GM18858 (cell line): ENCODE data around the gene FCGR3A.
"Not testable (repeated sequence)": the region's sequence is repeated elsewhere in the genome, so short reads cannot be mapped to it uniquely, and the experiment has no call there.

Experiments used
- ATAC-seq: cut with Tn5 transposase; IDR thresholded peaks from one replicate; pipeline ENCODE4 v1.9.1; 2021; ENCODE audit not compliant: unreplicated experiment

FCGR3A gene

DNA sequence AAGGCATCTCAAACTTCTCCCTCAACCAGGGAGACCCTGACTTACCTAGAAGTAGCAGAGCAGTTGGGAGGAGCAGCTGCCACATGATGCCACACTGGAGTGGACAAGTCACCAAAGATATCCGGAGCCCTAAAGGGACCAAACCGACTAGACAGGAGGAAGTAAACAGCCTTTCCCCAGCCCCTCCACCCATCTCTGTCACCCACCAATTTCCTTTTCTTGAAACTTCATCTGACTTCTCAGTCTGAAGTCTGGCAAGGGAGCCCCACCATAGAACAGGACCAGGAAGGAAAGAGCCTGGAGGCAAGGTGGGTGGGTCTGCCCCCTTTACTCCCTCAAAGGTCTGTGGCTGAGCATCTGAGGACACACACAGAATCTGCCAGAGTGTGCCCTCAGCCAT, at the start of gene FCGR3A:
Gene FCGR3A, minus strand, starts transcription at position 167 of the 400 bp plus-strand sequence. Its CDS starts 82 bp downstream, at position 85.
- ATAC-seq, result no peak

- not testable (repeated sequence) for ATAC-seq
These were observed 47.5 kb upstream of the FCGR3A start for GRCh38 chr1:161597077-161597476.

GRCh38 chr1:161595583-161595982, 46.0 kb upstream of the FCGR3A start:
- not testable (repeated sequence) for ATAC-seq

DNA sequence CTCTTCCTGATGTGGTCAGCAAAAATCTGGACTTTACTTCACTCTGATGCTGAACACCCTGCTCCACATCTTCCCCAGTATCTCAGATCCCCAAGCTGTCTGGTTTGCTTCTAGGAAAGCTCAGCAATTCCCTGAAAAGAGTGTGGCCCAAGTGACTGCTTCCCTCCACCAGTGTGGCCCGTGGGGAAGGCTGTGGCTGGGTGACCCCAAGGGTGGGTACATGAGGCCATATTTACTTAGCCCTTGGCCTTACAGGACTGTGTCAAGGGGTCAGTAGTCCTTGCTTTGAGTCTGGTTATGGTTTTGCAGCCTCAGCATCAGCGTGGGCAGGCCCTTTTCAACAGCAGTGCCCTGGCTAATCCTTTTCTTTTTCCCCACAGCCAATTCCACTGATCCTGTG, 45.6 kb upstream of the FCGR3A start:
- not testable (repeated sequence) for ATAC-seq

GRCh38 chr1:161594269-161594984, 44.8 kb upstream of the FCGR3A start:
- not testable (repeated sequence) for ATAC-seq

DNA sequence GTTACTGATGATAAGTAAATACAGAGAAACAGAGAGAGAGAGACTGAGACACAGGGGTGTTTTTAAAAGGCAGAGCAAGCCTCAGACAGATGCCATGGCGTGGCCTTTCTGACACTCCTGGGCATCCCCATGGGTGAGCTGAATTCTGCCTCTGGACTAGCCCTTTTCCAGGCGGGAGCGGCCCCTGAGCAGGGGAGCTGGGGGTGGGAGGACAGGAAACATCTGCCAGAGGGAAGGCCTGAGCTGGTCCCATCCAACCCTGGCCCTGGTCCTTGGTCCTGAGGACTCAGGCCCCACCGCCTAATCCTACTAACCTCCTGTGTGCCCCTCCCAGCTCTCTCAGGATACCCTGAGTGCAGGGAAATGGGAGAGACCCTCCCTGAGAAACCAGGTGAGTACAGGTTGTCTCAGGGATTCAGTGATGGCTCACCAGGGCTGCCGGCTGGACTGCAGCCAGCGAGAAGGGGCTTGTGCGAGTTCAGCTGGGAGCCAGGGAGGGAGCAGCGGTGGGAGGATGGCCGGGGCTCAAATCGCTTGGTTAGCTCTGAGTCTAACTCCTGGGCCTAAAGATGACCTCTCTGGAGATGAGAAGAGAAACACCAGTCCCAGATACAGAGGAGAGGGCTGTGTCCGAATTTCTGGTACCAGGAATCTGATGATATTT, 43.6 kb upstream of the FCGR3A start:
- not testable (repeated sequence) for ATAC-seq

DNA sequence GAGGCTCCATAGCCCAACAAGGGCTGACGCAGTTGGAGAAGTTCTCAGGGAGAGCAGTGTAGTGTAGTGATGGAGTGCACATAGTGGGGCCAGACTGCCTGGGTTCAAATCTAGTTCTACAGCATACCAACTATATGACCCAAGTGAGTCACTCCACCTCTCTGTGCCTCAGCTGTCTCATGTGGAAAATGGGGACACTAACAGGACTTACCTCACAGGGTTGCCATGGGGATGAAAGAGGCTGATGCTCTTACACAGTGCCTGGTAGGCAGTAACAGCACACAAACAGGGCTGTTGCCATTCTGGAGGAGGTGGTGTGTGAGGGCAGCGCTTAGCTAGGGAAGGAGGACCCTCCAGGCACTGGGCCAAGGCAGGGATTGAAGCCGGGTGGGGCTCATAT, 43.0 kb upstream of the FCGR3A start:
- not testable (repeated sequence) for ATAC-seq

DNA sequence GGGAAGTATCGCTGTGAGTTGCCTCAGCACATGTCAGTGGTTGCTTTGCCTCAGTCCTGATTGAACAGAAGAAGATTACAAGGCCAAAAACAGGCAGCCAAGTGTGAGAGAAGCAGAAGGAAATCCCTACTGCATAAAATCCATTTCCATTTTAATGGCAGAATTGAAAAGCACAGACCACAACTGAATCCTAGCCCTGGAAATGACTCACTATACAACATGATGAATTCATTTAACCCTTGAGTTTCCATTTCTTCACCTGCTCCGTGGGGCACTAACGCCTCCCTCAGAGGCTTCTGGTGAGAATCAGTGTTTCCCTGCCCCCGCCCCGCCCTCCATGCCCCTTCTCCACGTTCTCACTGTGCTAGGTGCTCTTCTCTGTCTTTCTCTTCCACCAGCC, 40.3 kb upstream of the FCGR3A start:
- ATAC-seq, result not testable (repeated sequence)

DNA sequence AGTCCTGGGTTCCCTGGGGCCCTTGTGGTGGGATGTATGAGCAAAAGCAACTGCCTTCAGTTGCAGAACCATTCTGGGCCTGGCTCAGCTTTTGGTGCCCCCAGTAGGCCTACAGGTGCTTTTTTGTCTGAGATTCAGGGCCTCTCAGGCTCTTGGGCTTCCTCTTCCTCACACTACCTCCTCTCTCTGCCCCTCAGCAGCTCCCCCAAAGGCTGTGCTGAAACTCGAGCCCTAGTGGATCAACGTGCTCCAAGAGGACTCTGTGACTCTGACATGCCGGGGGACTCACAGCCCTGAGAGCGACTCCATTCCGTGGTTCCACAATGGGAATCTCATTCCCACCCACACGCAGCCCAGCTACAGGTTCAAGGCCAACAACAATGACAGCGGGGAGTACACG, 39.7 kb upstream of the FCGR3A start:
- ATAC-seq, result not testable (repeated sequence)

- ATAC-seq, result not testable (repeated sequence)
These were observed 39.0 kb upstream of the FCGR3A start for GRCh38 chr1:161588596-161588995.

DNA sequence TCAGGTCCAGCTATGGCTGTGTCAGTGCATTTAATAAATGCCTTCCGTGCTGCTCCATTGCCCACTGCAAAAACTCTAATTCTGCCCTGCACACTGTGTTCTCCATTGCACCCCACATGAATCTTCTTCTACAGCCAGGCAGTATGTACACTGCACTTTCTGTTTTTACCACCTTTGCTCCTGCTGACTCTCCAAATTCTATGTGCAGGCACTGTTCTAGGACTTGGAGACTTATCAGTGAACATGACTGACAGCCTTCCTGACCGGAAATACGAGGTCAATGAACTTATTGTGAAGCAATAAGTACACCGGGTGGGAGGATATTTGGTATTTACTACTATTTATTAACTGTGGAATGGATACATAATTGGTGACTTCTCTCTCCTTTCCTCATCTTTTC, 33.3 kb upstream of the FCGR3A start:
- ATAC-seq, result not testable (repeated sequence)

DNA sequence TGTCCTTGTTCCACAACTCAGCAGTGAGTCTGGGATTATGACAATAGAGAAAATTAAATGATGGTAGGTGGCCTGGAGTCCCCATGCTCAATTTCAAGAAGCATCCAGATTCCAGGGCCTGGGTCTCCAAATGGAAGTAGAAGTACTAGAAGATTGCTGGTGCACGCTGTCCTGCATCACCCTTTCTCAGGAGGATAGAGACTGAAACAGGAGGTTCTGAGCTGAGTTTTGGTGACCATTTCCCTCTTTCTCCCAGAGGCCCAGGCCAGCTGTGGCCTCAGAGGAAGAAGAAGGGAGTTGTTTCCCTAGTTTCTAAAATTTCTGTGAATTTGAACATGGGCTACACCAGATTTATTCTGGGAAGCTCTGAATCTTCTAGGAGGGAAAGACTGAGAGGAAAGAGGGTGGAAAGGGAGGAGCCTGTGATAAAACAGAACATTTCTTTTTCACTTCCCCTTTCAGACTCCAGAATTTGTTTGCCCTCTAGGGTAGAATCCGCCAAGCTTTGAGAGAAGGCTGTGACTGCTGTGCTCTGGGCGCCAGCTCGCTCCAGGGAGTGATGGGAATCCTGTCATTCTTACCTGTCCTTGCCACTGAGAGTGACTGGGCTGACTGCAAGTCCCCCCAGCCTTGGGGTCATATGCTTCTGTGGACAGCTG, 31.4 kb upstream of the FCGR3A start:
- ATAC-seq, result not testable (repeated sequence)

DNA sequence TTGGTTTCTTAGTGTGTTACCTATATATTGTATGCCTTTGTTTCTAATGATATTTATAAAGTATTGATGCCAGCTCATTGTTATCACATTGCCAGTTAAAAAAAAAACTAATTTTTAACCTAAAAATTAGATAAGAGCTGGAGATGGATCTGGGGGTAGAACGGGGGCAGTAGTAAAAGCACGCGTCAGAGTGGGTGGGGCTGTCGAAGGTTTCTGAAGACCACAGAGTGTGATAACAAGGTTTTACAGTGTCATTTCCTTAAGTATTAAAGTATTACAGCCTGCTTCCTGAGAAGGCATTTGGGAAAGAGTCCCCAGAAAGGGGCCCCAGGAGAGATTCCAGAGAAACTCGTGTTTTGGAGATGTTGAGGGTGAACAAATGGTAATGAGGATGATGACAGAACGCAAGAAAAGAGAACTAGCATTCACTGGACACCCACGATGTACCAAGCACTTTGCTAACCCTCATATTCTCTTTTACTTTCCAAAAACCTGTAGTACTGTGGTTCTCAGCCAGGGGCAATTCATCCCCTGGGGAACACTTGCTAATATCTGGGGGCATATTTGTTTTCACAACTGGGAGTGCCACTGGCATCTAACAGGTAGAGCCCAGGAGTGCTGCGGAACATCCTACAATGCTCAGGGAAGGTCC, 30.4 kb upstream of the FCGR3A start:
- ATAC-seq, result not testable (repeated sequence)

DNA sequence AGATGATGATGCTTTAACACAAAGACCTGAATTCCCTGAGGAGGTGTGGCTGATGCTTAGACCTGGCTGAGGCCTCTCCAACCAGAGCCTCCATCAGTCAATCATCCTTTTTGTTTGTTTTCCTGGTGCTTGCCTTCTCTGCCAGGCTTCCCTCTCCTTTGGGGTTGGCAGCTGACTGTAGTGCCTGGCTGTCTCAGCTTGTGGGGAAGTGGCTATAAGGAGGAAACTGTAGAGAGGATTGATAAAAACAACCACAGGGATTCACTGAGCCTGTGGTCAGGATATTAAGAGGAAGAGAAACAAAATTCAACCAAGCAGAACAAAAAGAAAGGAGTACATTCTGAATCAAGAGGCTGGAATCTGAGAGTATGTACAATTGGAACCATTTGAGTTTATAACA, 27.1 kb upstream of the FCGR3A start:
- ATAC-seq, result not testable (repeated sequence)

DNA sequence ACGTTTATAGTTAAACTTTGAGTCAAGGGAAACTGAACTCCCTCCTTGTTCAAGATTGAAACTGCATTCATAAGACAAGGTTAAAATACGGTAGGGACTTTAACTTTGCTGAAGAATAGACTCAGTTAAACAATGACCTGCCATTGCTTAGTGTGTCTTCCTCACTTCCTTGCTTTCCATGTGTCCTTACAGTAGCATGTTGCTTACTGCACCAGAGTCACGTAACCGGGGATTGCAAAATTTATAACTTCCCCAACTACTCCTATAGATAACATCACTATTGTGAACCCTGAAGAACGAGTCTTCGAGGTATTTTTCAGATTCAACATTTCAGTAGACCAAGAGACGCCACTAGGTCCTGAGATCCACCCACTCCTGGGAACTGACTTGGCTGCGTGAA, 22.1 kb upstream of the FCGR3A start:
- ATAC-seq, result not testable (repeated sequence)

DNA sequence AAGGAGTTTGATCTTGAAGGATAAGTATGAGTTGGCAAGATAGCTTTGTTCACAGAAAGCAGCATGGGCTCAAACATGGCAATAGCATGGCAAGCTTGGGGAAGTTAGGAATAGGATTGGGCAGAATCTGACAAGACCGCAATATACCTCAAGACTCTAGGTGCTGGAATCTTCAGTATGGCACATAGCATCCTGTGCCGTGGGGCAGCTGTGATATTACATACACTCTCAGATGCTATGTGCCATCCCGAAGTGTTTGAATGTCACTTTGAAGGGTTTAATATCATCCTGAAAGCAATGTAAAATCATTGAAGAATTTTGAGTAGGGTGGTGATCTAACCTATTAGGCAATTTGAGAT, 17.0 kb upstream of the FCGR3A start:
- not testable (repeated sequence) for ATAC-seq

- not testable (repeated sequence) for ATAC-seq
These were observed 13.9 kb upstream of the FCGR3A start for GRCh38 chr1:161563522-161563921.

DNA sequence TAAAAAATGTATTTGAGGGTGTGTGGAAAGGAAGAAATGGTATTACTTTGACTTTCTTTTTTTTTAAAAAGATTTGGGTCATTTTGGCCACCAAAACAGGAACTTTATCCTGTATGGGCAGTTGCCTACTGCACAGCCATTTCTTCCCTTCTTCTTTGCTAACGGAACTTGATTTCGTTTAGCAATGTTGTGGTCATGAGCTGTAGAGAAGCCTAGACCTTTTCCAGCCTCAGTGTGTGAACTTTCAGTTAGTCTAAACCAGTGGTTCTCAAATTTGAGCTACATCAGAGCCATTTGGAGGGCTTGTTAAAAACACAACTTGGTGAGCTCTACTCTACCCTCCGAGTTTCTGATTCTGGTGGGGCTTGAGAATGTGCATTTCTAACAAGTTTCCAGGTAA, 12.8 kb upstream of the FCGR3A start:
- ATAC-seq, result not testable (repeated sequence)

- ATAC-seq, result not testable (repeated sequence)
These were observed 11.5 kb upstream of the FCGR3A start for GRCh38 chr1:161560960-161561715.
